Measurements from ENCODE around the gene RNF126.
"Not testable (repeated sequence)": the region's sequence is repeated elsewhere in the genome, so short reads cannot be mapped to it uniquely, and the experiment has no call there.

Gene RNF126

GRCh38 chr19:624433-625109, 38.4 kb downstream of the RNF126 start:
- DNase-seq: no peak

- DNase-seq: no peak
Observed at GRCh38 chr19:623974-624373, 39.0 kb downstream of the RNF126 start.

DNA sequence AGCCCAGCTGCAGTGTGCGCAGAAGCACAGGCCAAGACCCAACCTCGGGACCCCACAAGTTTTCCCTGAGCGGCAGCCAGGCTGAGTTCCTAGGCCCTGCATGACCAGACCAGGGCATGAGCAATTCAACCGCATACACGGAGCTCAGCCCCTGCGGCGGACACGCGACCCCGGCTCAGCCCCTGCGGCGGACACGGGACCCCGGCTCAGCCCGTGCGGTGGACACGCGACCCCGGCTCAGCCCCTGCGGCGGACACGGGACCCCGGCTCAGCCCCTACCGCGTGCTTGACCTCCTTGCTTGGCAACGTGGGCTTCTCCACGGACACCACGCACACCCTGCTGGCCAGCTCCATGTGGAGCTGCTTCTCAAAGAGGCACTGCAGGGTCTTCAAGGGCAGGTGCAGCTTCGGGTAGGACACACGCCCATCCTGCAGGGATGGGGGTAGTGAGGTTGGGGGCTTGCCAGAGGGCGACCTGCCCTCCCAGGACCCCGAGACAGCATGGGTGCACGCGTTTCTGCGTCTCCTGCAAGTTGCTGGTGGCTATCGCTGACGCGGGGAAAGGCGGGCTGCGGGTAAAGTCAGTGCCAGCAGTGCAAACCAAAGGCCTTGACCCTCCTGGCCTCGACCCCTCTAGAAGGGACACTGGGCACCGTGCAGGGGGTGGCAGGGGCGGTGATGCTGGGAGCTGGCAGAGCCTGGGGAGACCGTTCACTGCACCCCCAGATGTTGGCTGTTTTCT, 39.7 kb downstream of the RNF126 start:
- no peak for DNase-seq

DNA sequence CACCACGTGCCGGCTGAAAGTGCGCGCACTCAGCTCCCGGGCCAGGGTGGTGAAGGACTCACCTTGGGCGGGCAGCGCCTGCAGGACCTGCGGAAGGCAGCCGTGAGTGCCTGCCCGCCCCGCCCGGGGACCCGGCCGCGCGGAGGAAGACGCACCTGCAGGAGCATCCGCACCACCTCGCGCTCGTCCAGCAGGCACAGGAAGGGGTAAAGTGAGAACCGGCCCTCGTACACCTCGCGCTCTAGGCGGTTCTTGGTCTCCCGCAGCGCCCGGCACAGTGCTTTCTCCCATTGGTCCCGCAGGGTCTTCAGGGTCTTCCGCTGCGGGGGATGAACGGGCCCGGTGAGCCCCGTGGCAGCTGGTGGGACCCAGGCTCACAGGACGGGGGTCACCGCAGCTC, 40.3 kb downstream of the RNF126 start:
- DNase-seq: no peak

GRCh38 chr19:621819-622218, 41.2 kb downstream of the RNF126 start:
- no peak for DNase-seq

GRCh38 chr19:621191-621590, 41.8 kb downstream of the RNF126 start:
- not testable (repeated sequence) for DNase-seq

- no peak for DNase-seq
Observed at GRCh38 chr19:620166-620862, 42.7 kb downstream of the RNF126 start.

- no peak for DNase-seq
Observed at GRCh38 chr19:619286-620002, 43.6 kb downstream of the RNF126 start.

GRCh38 chr19:618674-619285, 44.2 kb downstream of the RNF126 start:
- no peak for DNase-seq

DNA sequence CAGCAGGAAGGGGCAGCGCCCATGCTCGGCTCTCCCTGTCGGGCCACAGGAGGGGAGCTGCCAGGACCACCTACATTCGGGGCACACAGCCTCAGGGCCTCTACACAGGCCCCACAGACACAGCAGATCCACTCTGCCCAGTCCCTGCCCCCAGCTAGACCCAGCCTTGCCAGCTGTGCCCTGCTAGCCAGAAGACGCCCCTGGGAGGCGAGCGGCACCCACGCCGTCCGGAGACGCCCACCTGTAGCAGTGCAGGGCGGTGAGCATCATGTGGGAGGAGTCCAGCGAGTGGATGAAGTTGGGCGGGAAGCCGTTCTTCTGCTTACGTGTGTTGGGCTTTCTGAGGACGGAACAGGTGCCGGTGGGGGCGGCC, 44.8 kb downstream of the RNF126 start:
- DNase-seq: no peak

GRCh38 chr19:617551-618246, 45.3 kb downstream of the RNF126 start:
- DNase-seq: no peak

DNA sequence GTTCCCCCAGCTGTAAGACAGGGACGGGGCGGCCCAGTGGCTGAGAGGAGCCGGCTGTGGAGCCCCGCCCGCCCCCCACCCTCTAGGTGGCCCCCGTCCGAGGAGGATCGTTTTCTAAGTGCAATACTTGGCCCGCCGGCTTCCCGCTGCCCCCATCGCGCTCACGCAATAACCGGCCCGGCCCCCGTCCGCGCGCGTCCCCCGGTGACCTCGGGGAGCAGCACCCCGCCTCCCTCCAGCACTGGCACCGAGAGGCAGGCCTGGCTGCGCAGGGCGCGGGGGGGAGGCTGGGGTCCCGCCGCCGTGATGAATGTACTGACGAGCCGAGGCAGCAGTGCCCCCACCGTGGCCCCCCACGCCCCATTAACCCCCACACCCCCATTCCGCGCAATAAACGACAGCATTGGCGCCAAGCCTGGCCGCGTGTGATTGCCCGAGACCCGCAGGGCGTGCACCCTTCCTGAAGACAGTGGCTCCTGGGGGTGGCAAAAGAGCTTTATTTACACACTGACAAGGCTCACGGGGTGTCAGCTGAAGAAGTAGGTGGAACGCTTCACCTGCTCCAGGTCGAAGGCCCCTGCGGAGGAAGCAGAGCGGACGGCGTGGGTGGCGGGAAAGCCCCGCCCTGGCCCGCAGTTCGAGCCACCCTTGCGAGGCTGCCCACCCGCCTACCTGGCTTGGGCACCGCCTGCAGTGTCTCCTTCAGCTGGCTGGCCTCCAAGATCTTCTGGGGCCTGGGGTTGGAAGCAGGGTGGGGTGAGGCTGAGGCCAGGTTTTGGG, 46.1 kb downstream of the RNF126 start:
- DNase-seq: no peak

DNA sequence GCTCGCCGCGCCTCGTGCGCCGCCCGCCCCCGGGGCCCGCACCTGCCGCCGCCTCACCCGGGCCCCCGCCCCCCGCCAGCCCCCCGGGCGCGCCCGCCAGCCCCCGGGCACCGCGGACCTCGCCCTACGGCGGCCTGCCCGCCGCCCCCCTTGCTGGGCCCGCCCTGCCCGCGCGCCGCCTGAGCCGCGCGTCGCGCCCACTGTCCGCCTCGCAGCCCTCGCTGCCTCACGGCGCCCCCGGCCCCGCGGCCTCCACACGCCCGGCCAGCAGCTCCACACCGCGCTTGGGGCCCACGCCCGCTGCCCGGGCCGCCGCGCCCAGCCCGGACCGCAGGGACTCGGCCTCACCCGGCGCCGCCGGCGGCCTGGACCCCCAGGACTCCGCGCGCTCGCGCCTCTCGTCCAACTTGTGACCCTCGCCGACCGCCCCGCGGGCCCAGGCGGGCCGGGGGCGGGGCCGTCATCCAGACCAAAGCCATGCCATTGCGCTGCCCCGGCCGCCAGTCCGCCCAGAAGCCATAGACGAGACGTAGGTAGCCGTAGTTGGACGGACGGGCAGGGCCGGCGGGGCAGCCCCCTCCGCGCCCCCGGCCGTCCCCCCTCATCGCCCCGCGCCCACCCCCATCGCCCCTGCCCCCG, 46.8 kb downstream of the RNF126 start:
- DNase-seq: no peak

DNA sequence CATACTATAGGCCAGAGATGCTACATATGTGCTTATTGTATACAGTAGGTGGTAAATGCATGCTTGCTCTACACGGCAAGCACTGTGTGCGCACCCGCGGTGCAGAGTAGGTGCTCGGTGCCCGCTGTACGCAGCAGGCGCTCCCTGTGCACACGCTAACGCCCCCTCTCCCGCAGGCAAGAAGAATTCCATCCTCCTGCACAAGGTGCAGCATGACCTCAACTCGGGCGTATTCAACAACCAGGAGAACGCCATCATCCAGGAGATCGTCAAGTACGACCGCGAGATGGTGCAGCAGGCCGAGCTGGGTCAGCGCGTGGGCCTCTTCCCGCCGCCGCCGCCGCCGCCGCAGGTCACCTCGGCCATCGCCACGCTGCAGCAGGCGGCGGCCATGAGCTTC, 47.4 kb downstream of the RNF126 start:
- no peak for DNase-seq

- no peak for DNase-seq
Observed at GRCh38 chr19:613732-614567, 49.1 kb downstream of the RNF126 start.

GRCh38 chr19:612941-613340, 50.1 kb downstream of the RNF126 start:
- no peak for DNase-seq

DNA sequence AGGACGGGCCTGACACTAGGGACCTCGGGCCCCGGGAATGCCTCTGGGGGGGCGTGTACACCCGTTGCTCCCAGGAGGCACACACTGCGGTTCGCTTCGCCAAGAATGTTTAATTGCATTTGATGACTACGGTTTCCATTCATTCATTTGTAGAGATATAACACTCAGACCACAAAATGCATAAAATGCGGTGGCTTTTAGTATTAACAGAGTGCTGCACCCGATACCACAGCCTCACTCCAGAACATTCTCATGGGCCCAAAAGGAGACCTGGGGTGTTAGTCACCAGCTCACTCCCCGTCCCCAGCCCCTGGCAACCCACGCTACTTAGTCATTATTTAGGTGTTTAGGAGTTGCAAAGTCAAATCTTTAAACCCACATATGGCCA, 51.5 kb downstream of the RNF126 start:
- no peak for DNase-seq

- no peak for DNase-seq
Observed at GRCh38 chr19:610801-611480, 52.1 kb downstream of the RNF126 start.

- no peak for DNase-seq
Observed at GRCh38 chr19:610071-610800, 52.8 kb downstream of the RNF126 start.
